Measurements from ENCODE around the gene SOX6.

SOX6 gene

GRCh38 chr11:16001044-16001568 lies 355.2 kb downstream of the SOX6 start:
- peak overlapping the region in 3 of 11 experiments; percentile 6 to 23 (median 7); a peak in 3 of 22 replicates for H3K9ac ChIP-seq
- no peaks in the 10 kb centered on the region for H3K9me3 ChIP-seq (replicated peaks in 1 of 11)
- no peaks in the 10 kb centered on the region for H3K27me3 ChIP-seq
- H3K27ac ChIP-seq = peak overlapping the region in 9 of 11 experiments; percentile 59 to 77 (median 64); a peak in 18 of 22 replicates
- H3K4me1 ChIP-seq = peaks cover 0 to 20% (median 17%) of the 10 kb centered on the region in 10 experiments; a peak in 15 of 20 replicates
- no peak for TF ChIP-seq Cebpa-rat (IDR thresholded peaks at IDR 0.05)
- H3K4me3 ChIP-seq = no peak overlapping the region
- H4K20me1 ChIP-seq = no peaks in the 10 kb centered on the region
- peak overlapping the region in 8 of 11 experiments; percentile 34 to 70 (median 53); a peak in 15 of 22 replicates for H3K4me2 ChIP-seq
- no peaks in the 10 kb centered on the region for H3K36me3 ChIP-seq

- Histone ChIP-seq H3K27ac (no peak overlapping the region), H3K4me3 (no peak overlapping the region), H3K36me3 (no peaks in the 10 kb centered on the region), H3K4me2 (no peak overlapping the region), H3K9ac (no peak overlapping the region), H3K27me3 (no peaks in the 10 kb centered on the region), H4K20me1 (no peaks in the 10 kb centered on the region), H3K9me3 (replicated peaks in 1 of 11) (no peaks in the 10 kb centered on the region), H3K4me1 (peaks cover 0 to 20% (median 17%) of the 10 kb centered on the region in 10 experiments; a peak in 15 of 20 replicates)
- no peak for TF ChIP-seq Cebpa-rat (IDR thresholded peaks at IDR 0.05)
These were observed 356.3 kb downstream of the SOX6 start for GRCh38 chr11:16000065-16000464.

DNA sequence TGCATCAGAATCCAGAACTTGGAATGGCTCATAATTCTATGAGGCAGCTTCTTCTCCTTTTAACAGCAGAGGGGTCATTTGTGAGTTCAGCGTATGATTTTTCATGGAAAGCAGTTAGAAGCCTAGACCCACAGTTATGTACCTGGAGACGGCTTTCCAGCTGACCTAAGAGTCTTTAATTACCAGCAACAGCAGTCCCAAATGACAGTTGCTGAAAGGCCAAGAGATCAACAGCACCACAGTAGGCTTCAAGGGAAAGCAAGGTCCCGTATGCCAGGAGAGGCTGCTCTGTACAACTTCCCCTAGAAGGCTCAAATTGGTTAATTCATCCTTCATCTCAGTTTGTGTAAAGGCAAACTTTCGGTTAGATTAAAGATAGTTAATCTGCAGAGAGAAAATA lies 363.0 kb downstream of the SOX6 start:
- H3K4me3 ChIP-seq = no peak overlapping the region
- H4K20me1 ChIP-seq = no peaks in the 10 kb centered on the region
- H3K9me3 ChIP-seq (replicated peaks in 1 of 11) = no peaks in the 10 kb centered on the region
- H3K9ac ChIP-seq = no peak overlapping the region
- no peak overlapping the region for H3K4me2 ChIP-seq
- no peaks in the 10 kb centered on the region for H3K4me1 ChIP-seq
- no peak overlapping the region for H3K27ac ChIP-seq
- no peaks in the 10 kb centered on the region for H3K36me3 ChIP-seq
- no peaks in the 10 kb centered on the region for H3K27me3 ChIP-seq
- TF ChIP-seq Cebpa-rat (IDR thresholded peaks at IDR 0.05) = no peak

GRCh38 chr11:15991215-15991614 lies 365.1 kb downstream of the SOX6 start:
- Histone ChIP-seq H3K27ac (no peak overlapping the region), H3K27me3 (no peaks in the 10 kb centered on the region), H3K36me3 (no peaks in the 10 kb centered on the region), H3K4me1 (no peaks in the 10 kb centered on the region), H3K9me3 (replicated peaks in 1 of 11) (no peaks in the 10 kb centered on the region), H4K20me1 (no peaks in the 10 kb centered on the region), H3K9ac (no peak overlapping the region), H3K4me2 (no peak overlapping the region), H3K4me3 (no peak overlapping the region)
- no peak for TF ChIP-seq Cebpa-rat (IDR thresholded peaks at IDR 0.05)

- no peaks in the 10 kb centered on the region; a peak in 1 of 22 replicates for H4K20me1 ChIP-seq
- no peaks in the 10 kb centered on the region for H3K9me3 ChIP-seq (replicated peaks in 1 of 11)
- H3K4me3 ChIP-seq = no peak overlapping the region
- H3K27ac ChIP-seq = no peak overlapping the region
- TF ChIP-seq Cebpa-rat (IDR thresholded peaks at IDR 0.05) = no peak
- H3K27me3 ChIP-seq = no peaks in the 10 kb centered on the region
- H3K4me2 ChIP-seq = no peak overlapping the region
- H3K9ac ChIP-seq = no peak overlapping the region
- H3K36me3 ChIP-seq = no peaks in the 10 kb centered on the region
- no peaks in the 10 kb centered on the region for H3K4me1 ChIP-seq
These were observed 366.7 kb downstream of the SOX6 start for GRCh38 chr11:15989685-15990084.

DNA sequence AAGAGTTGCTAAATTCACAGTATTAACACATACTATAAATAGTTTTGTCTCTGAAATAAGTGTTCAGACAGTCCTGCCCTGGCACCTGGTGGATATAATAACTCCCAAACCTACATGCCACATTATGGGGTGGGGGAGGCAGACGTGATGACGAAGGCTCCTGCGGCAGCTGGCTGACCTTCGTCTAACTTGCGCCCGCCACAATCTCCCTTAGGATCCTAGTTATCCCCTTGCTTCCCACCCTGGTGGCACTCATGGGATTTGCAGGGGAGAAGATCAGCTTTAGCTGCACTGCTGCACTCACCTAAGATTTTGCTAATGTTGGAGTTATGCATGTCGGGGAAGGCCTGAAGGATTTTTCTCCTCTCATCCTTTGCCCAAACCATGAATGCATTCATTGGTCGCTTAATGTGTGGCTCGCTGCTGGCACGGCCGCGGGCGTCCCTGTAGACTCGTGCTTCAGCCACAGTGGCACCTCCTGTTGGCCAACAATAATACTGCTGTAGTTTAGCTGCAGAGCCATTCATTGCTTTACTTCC lies 367.6 kb downstream of the SOX6 start:
- H3K36me3 ChIP-seq = no peaks in the 10 kb centered on the region
- H4K20me1 ChIP-seq = no peaks in the 10 kb centered on the region; a peak in 1 of 22 replicates
- no peak overlapping the region for H3K4me2 ChIP-seq
- H3K27me3 ChIP-seq = no peaks in the 10 kb centered on the region
- H3K9me3 ChIP-seq (replicated peaks in 1 of 11) = no peaks in the 10 kb centered on the region
- no peak overlapping the region for H3K9ac ChIP-seq
- no peak overlapping the region for H3K27ac ChIP-seq
- no peak overlapping the region for H3K4me3 ChIP-seq
- TF ChIP-seq Cebpa-rat (IDR thresholded peaks at IDR 0.05) = no peak
- no peaks in the 10 kb centered on the region for H3K4me1 ChIP-seq

- H3K27ac ChIP-seq = no peak overlapping the region
- TF ChIP-seq Cebpa-rat (IDR thresholded peaks at IDR 0.05) = no peak
- H3K4me3 ChIP-seq = no peak overlapping the region
- no peaks in the 10 kb centered on the region for H3K27me3 ChIP-seq
- no peaks in the 10 kb centered on the region for H3K36me3 ChIP-seq
- H3K9ac ChIP-seq = no peak overlapping the region
- no peaks in the 10 kb centered on the region; a peak in 1 of 22 replicates for H4K20me1 ChIP-seq
- H3K4me1 ChIP-seq = no peaks in the 10 kb centered on the region
- no peak overlapping the region for H3K4me2 ChIP-seq
- H3K9me3 ChIP-seq (replicated peaks in 1 of 11) = no peaks in the 10 kb centered on the region
These were observed 368.3 kb downstream of the SOX6 start for GRCh38 chr11:15988016-15988550.

DNA sequence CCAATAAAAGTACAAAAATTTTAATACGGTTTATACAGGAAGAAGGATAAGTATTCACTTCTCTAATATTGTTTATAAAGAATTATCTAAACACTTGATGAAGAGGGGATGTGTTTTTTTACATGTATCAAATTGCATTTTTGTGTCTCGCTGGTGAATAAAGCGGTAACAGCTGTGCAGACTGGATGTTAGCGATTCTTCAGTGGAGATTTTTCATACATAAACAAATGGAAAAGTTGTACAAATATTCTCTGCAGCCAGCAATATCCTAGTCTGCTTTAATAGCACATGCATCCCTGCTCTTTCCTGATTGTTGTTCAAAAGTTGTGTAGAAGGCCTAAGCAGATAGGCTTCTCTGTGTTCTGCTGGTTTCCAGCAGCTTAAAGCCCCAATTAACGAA lies 369.3 kb downstream of the SOX6 start:
- Histone ChIP-seq H4K20me1 (no peaks in the 10 kb centered on the region; a peak in 1 of 22 replicates), H3K4me3 (no peak overlapping the region), H3K27ac (no peak overlapping the region), H3K27me3 (no peaks in the 10 kb centered on the region), H3K36me3 (no peaks in the 10 kb centered on the region), H3K9ac (no peak overlapping the region), H3K9me3 (replicated peaks in 1 of 11) (no peaks in the 10 kb centered on the region), H3K4me2 (no peak overlapping the region), H3K4me1 (no peaks in the 10 kb centered on the region)
- no peak for TF ChIP-seq Cebpa-rat (IDR thresholded peaks at IDR 0.05)

DNA sequence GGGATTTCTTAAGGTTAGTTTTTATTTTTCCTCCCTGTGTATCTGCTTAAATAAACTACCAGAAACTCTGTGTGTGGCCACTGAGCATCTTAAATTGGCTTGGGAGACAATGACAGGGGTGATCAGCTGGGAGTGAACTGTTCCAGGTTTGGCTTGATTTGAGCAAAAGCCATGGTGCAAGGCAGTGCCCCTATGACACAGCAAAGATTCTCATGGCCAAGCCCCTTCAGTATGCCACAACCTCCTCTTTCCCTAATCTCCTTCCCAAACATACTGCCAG lies 370.5 kb downstream of the SOX6 start:
- no peak for TF ChIP-seq Cebpa-rat (IDR thresholded peaks at IDR 0.05)
- H3K9me3 ChIP-seq (replicated peaks in 1 of 11) = no peaks in the 10 kb centered on the region
- H3K4me2 ChIP-seq = no peak overlapping the region
- no peaks in the 10 kb centered on the region for H3K27me3 ChIP-seq
- H3K36me3 ChIP-seq = no peaks in the 10 kb centered on the region
- H3K4me1 ChIP-seq = no peaks in the 10 kb centered on the region
- no peak overlapping the region for H3K9ac ChIP-seq
- H3K27ac ChIP-seq = no peak overlapping the region
- no peaks in the 10 kb centered on the region; a peak in 1 of 22 replicates for H4K20me1 ChIP-seq
- H3K4me3 ChIP-seq = no peak overlapping the region

DNA sequence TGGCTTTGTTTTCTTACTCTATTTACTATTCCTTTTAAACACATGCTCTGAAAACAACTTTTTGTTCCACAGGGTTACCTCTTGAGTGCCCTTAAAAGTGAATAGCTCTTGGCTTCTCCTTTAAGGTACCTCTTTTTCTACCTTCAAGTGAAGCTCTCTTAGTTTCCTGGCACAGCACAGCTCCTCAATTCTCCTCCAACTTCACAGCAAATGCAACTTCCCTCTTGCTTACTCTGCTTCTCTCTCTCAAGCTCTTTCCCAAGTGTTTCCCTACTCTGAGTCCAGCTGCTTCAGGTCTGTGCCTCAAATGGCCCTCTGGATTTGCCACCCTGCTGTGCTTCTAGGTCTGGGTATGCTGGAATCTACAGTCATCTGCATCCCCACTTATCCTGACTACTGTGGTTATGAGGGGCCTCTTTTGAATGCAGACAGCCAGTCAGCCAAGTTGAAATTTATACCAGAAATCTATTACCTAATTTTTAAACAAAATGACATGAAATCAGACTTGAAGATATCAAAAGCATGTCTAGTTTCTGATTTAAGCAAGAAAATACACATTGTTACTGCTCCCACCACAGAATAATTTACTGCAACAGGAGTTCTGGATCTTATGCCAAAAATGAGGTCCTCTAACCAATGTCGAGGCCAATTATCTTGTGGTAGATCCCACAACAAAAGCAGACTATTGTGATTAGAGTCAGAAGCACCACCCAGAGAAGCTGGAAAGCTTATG lies 371.1 kb downstream of the SOX6 start:
- Histone ChIP-seq H3K4me1 (no peaks in the 10 kb centered on the region), H3K27me3 (no peaks in the 10 kb centered on the region), H3K4me2 (no peak overlapping the region), H3K4me3 (no peak overlapping the region), H4K20me1 (no peaks in the 10 kb centered on the region; a peak in 1 of 22 replicates), H3K27ac (no peak overlapping the region), H3K9me3 (replicated peaks in 1 of 11) (no peaks in the 10 kb centered on the region), H3K9ac (no peak overlapping the region), H3K36me3 (no peaks in the 10 kb centered on the region)
- no peak for TF ChIP-seq Cebpa-rat (IDR thresholded peaks at IDR 0.05)

All from BLaER1 treated with 17β-estradiol and CSF1 and Interleukin-3, amounts not matched to agents 10 nM and 100 nM (cell line).